ENCODE data around the gene SYNGR1. TPM values are rescaled to one million over a fixed set of nuclear protein-coding genes. Genes with fewer than 3 reads are reported as not detected.

Gene SYNGR1
- polyA plus RNA-seq, 2 of the 4 experiments (the other 2 are of a cell fraction): 6.7 to 14.5 TPM

- no peaks in the 10 kb centered on the region for H3K9me3 ChIP-seq
- DNase-seq (ENCODE audit: low read depth in 1 of 2, low spot score in 1 of 2) (peak; percentile 61 to 65), FAIRE-seq (no peak), ATAC-seq (peak; percentile 96 to 98)
- POLR2A ChIA-PET: interaction anchor here (1.2 kb wide), 1 partner anchor 159 kb away, joined by 3 read pairs; the partner anchor contains the start of gene MIEF1
- H3K4me3 ChIP-seq: no peak overlapping the region
- H3K27ac ChIP-seq: no peak overlapping the region
- 0 out of 3 replicates have a peak overlapping the region, but pooled peaks have one; percentile 51 for H3K4me2 ChIP-seq
- 17% methylated on average over 14 of the region's 15 CpGs for WGBS (ENCODE audit: missing lambda C conversion rate)
- TF ChIP-seq CTCF (IDR thresholded peaks at IDR 0.05) (peak; percentile 50), KDM5A (IDR thresholded peaks at IDR 0.05) (no peak), SMC3 (IDR thresholded peaks at IDR 0.05) (0 out of 3 replicates have a peak, but pooled peaks have one; percentile 21), RAD21 (conservative IDR thresholded peaks at IDR 0.05 in 1 of 2, IDR thresholded peaks at IDR 0.05 in 1 of 2) (peak; percentile 26 to 43; a peak in 3 of 5 replicates)
- peaks cover 5% of the 10 kb centered on the region; the same call in 1 of the 3 replicates for H3K4me1 ChIP-seq
- CTCF ChIA-PET: interaction anchor here (0.5 to 2.5 kb wide), 18 partner anchors 12 to 1366 kb away, joined by 3 to 18 read pairs (median 3); no protein-coding TSS in a partner anchor
Measured at GRCh38 chr22:39343259-39344045, 6.3 kb upstream of the SYNGR1 start.

GRCh38 chr22:39344046-39344390 is 5.8 kb upstream of the SYNGR1 start:
- no peaks in the 10 kb centered on the region for H3K9me3 ChIP-seq
- TF ChIP-seq BCL3 (IDR thresholded peaks at IDR 0.05): no peak
- no peak for TF ChIP-seq CEBPB (IDR thresholded peaks at IDR 0.05)
- no peak for TF ChIP-seq NFE2L2 (conservative IDR thresholded peaks at IDR 0.05; ENCODE audit: low read length)
- no peak for TF ChIP-seq POLR2AphosphoS2 (conservative IDR thresholded peaks at IDR 0.05; ENCODE audit: low read length)
- TF ChIP-seq ZSCAN20 (CRISPR knock-in tag; IDR thresholded peaks at IDR 0.05): no peak
- no peak for TF ChIP-seq RAD21 (conservative IDR thresholded peaks at IDR 0.05 in 1 of 2, IDR thresholded peaks at IDR 0.05 in 1 of 2)
- TF ChIP-seq FOSB (CRISPR knock-in tag; IDR thresholded peaks at IDR 0.05): no peak
- TF ChIP-seq CHD4 (IDR thresholded peaks at IDR 0.05; ENCODE audit: borderline replicate concordance): no peak
- TF ChIP-seq KDM1A (IDR thresholded peaks at IDR 0.05; ENCODE audit: low read depth): no peak
- no peak overlapping the region for H3K27ac ChIP-seq
- H3K4me1 ChIP-seq: peaks cover 5% of the 10 kb centered on the region; the same call in 2 of the 3 replicates
- no peak overlapping the region for H3K4me3 ChIP-seq
- no peak for FAIRE-seq
- no peak for DNase-seq (ENCODE audit: low read depth in 1 of 2, low spot score in 1 of 2)
- ChIA-PET CTCF (interaction anchor here (0.5 to 2.5 kb wide), 15 partner anchors 12 to 1367 kb away, joined by 3 to 18 read pairs (median 4); no protein-coding TSS in a partner anchor), POLR2A (interaction anchor here (1.2 kb wide), 1 partner anchor 158 kb away, joined by 3 read pairs; the partner anchor contains the start of gene MIEF1)
- H3K4me2 ChIP-seq: no peak overlapping the region
- ATAC-seq: no peak; a peak in 1 of 6 replicates
- 63% methylated on average over 8 of the region's 8 CpGs for WGBS (ENCODE audit: missing lambda C conversion rate)

- H3K4me1 ChIP-seq: no peaks in the 10 kb centered on the region; the same call in 2 of the 3 replicates
- H3K4me2 ChIP-seq: no peak overlapping the region
- TF ChIP-seq CHD4 (IDR thresholded peaks at IDR 0.05; ENCODE audit: borderline replicate concordance) (no peak), POLR2AphosphoS2 (conservative IDR thresholded peaks at IDR 0.05; ENCODE audit: low read length) (no peak), FOXS1 (CRISPR knock-in tag; IDR thresholded peaks at IDR 0.05) (no peak), E2F6 (IDR thresholded peaks at IDR 0.05; ENCODE audit: borderline replicate concordance, low read depth) (no peak), CBX8 (IDR thresholded peaks at IDR 0.05) (no peak), PBX3 (IDR thresholded peaks at IDR 0.05) (no peak), SMC3 (IDR thresholded peaks at IDR 0.05) (no peak), MAFK (IDR thresholded peaks at IDR 0.05; ENCODE audit: partially characterized antibody) (no peak), RNF2 (IDR thresholded peaks at IDR 0.05; ENCODE audit: borderline replicate concordance, low read depth) (no peak)
- 81% methylated on average over 4 of the region's 4 CpGs for WGBS (ENCODE audit: missing lambda C conversion rate)
- FAIRE-seq (no peak), ATAC-seq (no peak), DNase-seq (ENCODE audit: low read depth in 1 of 2, low spot score in 1 of 2) (no peak)
- no peak overlapping the region for H3K4me3 ChIP-seq
- H3K27ac ChIP-seq: no peak overlapping the region
- ChIA-PET CTCF (interaction anchor here (0.9 to 1.2 kb wide), 2 partner anchors 23 to 39 kb away, joined by 3 read pairs; no protein-coding TSS in a partner anchor), POLR2A (no interaction called here)
- H3K9me3 ChIP-seq: no peaks in the 10 kb centered on the region
Measured at GRCh38 chr22:39345231-39345630, 4.6 kb upstream of the SYNGR1 start.

Measured in A549 (cell line).